Jurkat, Clone E6-1 (cell line): Measurements from ENCODE around the gene TAX1BP1.

Experiments used
- DNase-seq: peaks from one replicate; pipeline ENCODE4 v3.0.0-alpha.2; 2011; ENCODE audit warnings: low read depth, low spot score
- H3K4me3 ChIP-seq: 2 replicates; pipeline ENCODE4 v1.5.1; 2011; ENCODE audit warnings: mild to moderate bottlenecking, low read length, control low read depth, moderate library complexity

Gene TAX1BP1

GRCh38 chr7:27869056-27869455, 129.1 kb downstream of the TAX1BP1 start:
- no peak overlapping the region for H3K4me3 ChIP-seq
- no peak for DNase-seq

GRCh38 chr7:27870595-27870994, 130.6 kb downstream of the TAX1BP1 start:
- no peak for DNase-seq
- no peak overlapping the region for H3K4me3 ChIP-seq

- no peak for DNase-seq
- no peak overlapping the region for H3K4me3 ChIP-seq
Observed at GRCh38 chr7:27871086-27871485, 131.1 kb downstream of the TAX1BP1 start.

GRCh38 chr7:27871866-27872265, 131.9 kb downstream of the TAX1BP1 start:
- H3K4me3 ChIP-seq: no peak overlapping the region

GRCh38 chr7:27872356-27873275, 132.7 kb downstream of the TAX1BP1 start:
- no peak overlapping the region for H3K4me3 ChIP-seq
- DNase-seq: no peak

More at GRCh38 chr7:27871866-27872265, 131.9 kb downstream of the TAX1BP1 start:
- DNase-seq: no peak

GRCh38 chr7:27873981-27874957, 134.3 kb downstream of the TAX1BP1 start:
- DNase-seq: no peak
- H3K4me3 ChIP-seq: no peak overlapping the region

GRCh38 chr7:27875061-27875460, 135.1 kb downstream of the TAX1BP1 start:
- no peak for DNase-seq
- no peak overlapping the region for H3K4me3 ChIP-seq

- DNase-seq: no peak
- H3K4me3 ChIP-seq: no peak overlapping the region
Observed at GRCh38 chr7:27875832-27876231, 135.9 kb downstream of the TAX1BP1 start.

- no peak overlapping the region for H3K4me3 ChIP-seq
- DNase-seq: no peak
Observed at GRCh38 chr7:27876756-27877155, 136.8 kb downstream of the TAX1BP1 start.
